HT1080 (cell line): Measurements from ENCODE around the gene ATG101. TPM values are rescaled to one million over a fixed set of nuclear protein-coding genes. Genes with fewer than 3 reads are reported as not detected.
A peak's percentile ranks its signal among the peaks of the same experiment; 100 is the strongest.

Experiments used
- DNase-seq: peaks from one replicate; pipeline ENCODE4 v3.0.0-alpha.2; 2015; ENCODE audit warnings: low read depth
- total RNA-seq: library from RNA; depleted of rRNA; stranded (reverse); fragments of >200 nt; shearing (Covaris generic); gene quantifications from 2 replicates; pipeline ENCODE4 v1.2.3, GENCODE V29; 2014

ATG101 gene
- total RNA-seq, 1 experiment from 2014 or later: 75.0 TPM

GRCh38 chr12:52057638-52058576 lies 11.9 kb upstream of the ATG101 start:
- no peak for DNase-seq

- no peak for DNase-seq
Measured at GRCh38 chr12:52058631-52059361, 11.0 kb upstream of the ATG101 start.

GRCh38 chr12:52059582-52060497 lies 9.9 kb upstream of the ATG101 start:
- no peak for DNase-seq

- no peak for DNase-seq
Measured at GRCh38 chr12:52060498-52061177, 9.1 kb upstream of the ATG101 start.

GRCh38 chr12:52061470-52062166 lies 8.2 kb upstream of the ATG101 start:
- no peak for DNase-seq

- DNase-seq: no peak
Measured at GRCh38 chr12:52062167-52063081, 7.4 kb upstream of the ATG101 start.

GRCh38 chr12:52063082-52063924 lies 6.5 kb upstream of the ATG101 start:
- DNase-seq: no peak

GRCh38 chr12:52063981-52064649 lies 5.7 kb upstream of the ATG101 start:
- peak; percentile 69 for DNase-seq

GRCh38 chr12:52066346-52067080 lies 3.3 kb upstream of the ATG101 start:
- peak; percentile 74 for DNase-seq

GRCh38 chr12:52067081-52067374 lies 2.8 kb upstream of the ATG101 start:
- DNase-seq: no peak

GRCh38 chr12:52070185-52070925 lies 577 bp downstream of the ATG101 start:
- DNase-seq: no peak

- peak; percentile 16 for DNase-seq
Measured at GRCh38 chr12:52073531-52074381, 4.0 kb downstream of the ATG101 start.

- DNase-seq: no peak
Measured at GRCh38 chr12:52074971-52075724, 5.4 kb downstream of the ATG101 start.

GRCh38 chr12:52076811-52077210 lies 7.0 kb downstream of the ATG101 start:
- no peak for DNase-seq

- no peak for DNase-seq
Measured at GRCh38 chr12:52078276-52078675, 8.5 kb downstream of the ATG101 start.
